Endothelial cell (in vitro differentiated cells): ENCODE measurements around the gene NPR3. TPM values are rescaled to one million over a fixed set of nuclear protein-coding genes. Genes with fewer than 3 reads are reported as not detected.

ENCODE experiments used
- DNase-seq: peaks from one replicate; pipeline ENCODE4 v3.0.0; 2021; ENCODE audit warnings: low spot score
- H3K27ac Mint-ChIP-seq: one replicate; pipeline ENCODE4 v1.8.0; 2021; ENCODE audit warnings: mixed read lengths, inconsistent platforms; ENCODE audit not compliant: unreplicated experiment
- H3K27me3 Mint-ChIP-seq: one replicate; pipeline ENCODE4 v1.8.0; 2021; ENCODE audit warnings: mild to moderate bottlenecking, moderate library complexity, mixed read lengths, inconsistent platforms; ENCODE audit not compliant: unreplicated experiment
- H3K36me3 Mint-ChIP-seq: one replicate; pipeline ENCODE4 v1.8.0; 2021; ENCODE audit warnings: mild to moderate bottlenecking, low read depth, mixed read lengths, inconsistent platforms; ENCODE audit not compliant: unreplicated experiment
- H3K4me1 Mint-ChIP-seq: one replicate; pipeline ENCODE4 v1.8.0; 2021; ENCODE audit warnings: mild to moderate bottlenecking, mixed read lengths, inconsistent platforms; ENCODE audit not compliant: unreplicated experiment
- H3K4me3 Mint-ChIP-seq: one replicate; pipeline ENCODE4 v1.8.0; 2021; ENCODE audit warnings: mild to moderate bottlenecking, mixed read lengths, inconsistent platforms; ENCODE audit not compliant: unreplicated experiment
- H3K9me3 Mint-ChIP-seq: one replicate; pipeline ENCODE4 v1.8.0; 2021; ENCODE audit warnings: mixed read lengths, inconsistent platforms; ENCODE audit not compliant: unreplicated experiment
- CTCF ChIP-seq: fragments of 200-600 bp; sonication (generic); IDR thresholded peaks from one replicate; pipeline ENCODE4 v1.5.0; 2021; ENCODE audit warnings: antibody characterized with exemption; ENCODE audit not compliant: unreplicated experiment
- total RNA-seq: library from RNA; stranded (reverse); fragmentation: NEBNext Ultra II Directional; extraction: Animal tissue kit (Norgen Biotek cat#: 25700); gene quantifications from one replicate; pipeline ENCODE4 v1.2.1, GENCODE V29; 2021; ENCODE audit not compliant: unreplicated experiment

Gene NPR3
- total RNA-seq, 1 donor from 2014 or later: 73.3 TPM

GRCh38 chr5:32765266-32765665 lies 54.1 kb downstream of the NPR3 start:
- Mint-ChIP-seq H3K9me3 (no peaks in the 10 kb centered on the region), H3K27me3 (peaks cover 8% of the 10 kb centered on the region), H3K4me1 (no peaks in the 10 kb centered on the region), H3K27ac (no peak overlapping the region), H3K36me3 (peaks cover 46% of the 10 kb centered on the region), H3K4me3 (no peak overlapping the region)
- TF ChIP-seq CTCF: no peak
- no peak for DNase-seq

GRCh38 chr5:32767948-32768467 lies 56.9 kb downstream of the NPR3 start:
- H3K4me1 Mint-ChIP-seq: peaks cover 2% of the 10 kb centered on the region
- H3K9me3 Mint-ChIP-seq: no peaks in the 10 kb centered on the region
- no peak overlapping the region for H3K4me3 Mint-ChIP-seq
- H3K27me3 Mint-ChIP-seq: peaks cover 8% of the 10 kb centered on the region
- no peak for TF ChIP-seq CTCF
- H3K36me3 Mint-ChIP-seq: peaks cover 41% of the 10 kb centered on the region
- no peak for DNase-seq
- H3K27ac Mint-ChIP-seq: no peak overlapping the region

- Mint-ChIP-seq H3K4me1 (peaks cover 2% of the 10 kb centered on the region), H3K9me3 (no peaks in the 10 kb centered on the region), H3K27me3 (peaks cover 8% of the 10 kb centered on the region), H3K4me3 (no peak overlapping the region), H3K36me3 (peaks cover 44% of the 10 kb centered on the region), H3K27ac (no peak overlapping the region)
- DNase-seq: no peak
- no peak for TF ChIP-seq CTCF
These were observed 58.6 kb downstream of the NPR3 start for GRCh38 chr5:32769711-32770110.

- H3K9me3 Mint-ChIP-seq: no peaks in the 10 kb centered on the region
- H3K36me3 Mint-ChIP-seq: peaks cover 39% of the 10 kb centered on the region
- peaks cover 8% of the 10 kb centered on the region for H3K27me3 Mint-ChIP-seq
- H3K4me3 Mint-ChIP-seq: no peak overlapping the region
- no peak overlapping the region for H3K27ac Mint-ChIP-seq
- H3K4me1 Mint-ChIP-seq: peaks cover 2% of the 10 kb centered on the region
- no peak for TF ChIP-seq CTCF
- no peak for DNase-seq
These were observed 59.3 kb downstream of the NPR3 start for GRCh38 chr5:32770444-32770843.

- peaks cover 2% of the 10 kb centered on the region for H3K4me1 Mint-ChIP-seq
- peaks cover 7% of the 10 kb centered on the region for H3K27me3 Mint-ChIP-seq
- H3K9me3 Mint-ChIP-seq: no peaks in the 10 kb centered on the region
- no peak overlapping the region for H3K27ac Mint-ChIP-seq
- DNase-seq: no peak
- H3K4me3 Mint-ChIP-seq: peak overlapping the region; percentile 56
- peaks cover 38% of the 10 kb centered on the region for H3K36me3 Mint-ChIP-seq
- TF ChIP-seq CTCF: no peak
These were observed 59.9 kb downstream of the NPR3 start for GRCh38 chr5:32771037-32771436.
